HepG2 (cell line): Measurements from ENCODE around the gene BAZ1B. TPM values are rescaled to one million over a fixed set of nuclear protein-coding genes. Genes with fewer than 3 reads are reported as not detected.
A peak's percentile ranks its signal among the peaks of the same experiment; 100 is the strongest.

ENCODE experiments used
- ARID4A ChIP-seq: sonication (generic); formaldehyde crosslinking; IDR thresholded peaks from 2 replicates; pipeline ENCODE4 v1.5.0; 2020; ENCODE audit warnings: mild to moderate bottlenecking, missing genetic modification reagents, borderline replicate concordance
- BRCA1 ChIP-seq: sonication (generic); formaldehyde crosslinking; IDR thresholded peaks from 2 replicates; pipeline ENCODE4 v1.4.0; 2020; ENCODE audit warnings: missing genetic modification reagents
- ELF1 ChIP-seq: sonication (generic); formaldehyde crosslinking; IDR thresholded peaks from 2 replicates; pipeline ENCODE4 v1.4.0; 2020; ENCODE audit warnings: missing genetic modification reagents
- GABPA ChIP-seq, 2 experiments: IDR thresholded peaks; 2 replicates each; pipeline ENCODE4 v1.6.1; 2011 to 2016; ENCODE audit warnings: low read depth in 2 of 2, low read length in 1 of 2, missing biosample characterization in 1 of 2, missing genetic modification characterization in 1 of 2
- HIC2 ChIP-seq: sonication (generic); formaldehyde crosslinking; IDR thresholded peaks from 2 replicates; pipeline ENCODE4 v1.9.0; 2022; ENCODE audit warnings: low read depth, missing genetic modification reagents
- KAT7 ChIP-seq: IDR thresholded peaks from 2 replicates; pipeline ENCODE4 v1.6.1; 2018; ENCODE audit warnings: borderline replicate concordance, missing compliant biosample characterization
- KLF16 ChIP-seq, 2 experiments: sonication (generic) in 1 of 2; formaldehyde crosslinking in 1 of 2; IDR thresholded peaks; 2 replicates each; pipeline versions ENCODE4 v1.6.1 to v1.8.0; 2016 to 2023; ENCODE audit warnings: missing genetic modification reagents in 2 of 2, missing compliant biosample characterization in 1 of 2
- NR2F1 ChIP-seq, 2 experiments: fragments of 450-650 bp in 1 of 2; formaldehyde crosslinking in 1 of 2; IDR thresholded peaks; 2 replicates each; pipeline versions ENCODE4 v1.5.0 to v1.6.1; 2016 to 2020; ENCODE audit warnings: mild to moderate bottlenecking in 1 of 2, missing compliant biosample characterization in 1 of 2, missing genetic modification reagents in 1 of 2, moderate library complexity in 1 of 2
- PATZ1 ChIP-seq: sonication (generic); formaldehyde crosslinking; IDR thresholded peaks from 2 replicates; pipeline ENCODE4 v1.4.0; 2020; ENCODE audit warnings: missing genetic modification reagents
- RARA ChIP-seq: IDR thresholded peaks from 2 replicates; pipeline ENCODE4 v1.6.1; 2016; ENCODE audit warnings: missing genetic modification reagents, missing compliant biosample characterization
- SIN3B ChIP-seq: fragments of 150-350 bp; IDR thresholded peaks from 2 replicates; pipeline ENCODE4 v1.6.1; 2014; ENCODE audit warnings: low read length
- SOX5 ChIP-seq: IDR thresholded peaks from 2 replicates; pipeline ENCODE4 v1.6.1; 2016; ENCODE audit warnings: borderline replicate concordance
- SP1 ChIP-seq, 2 experiments: fragments of 450-650 bp in 1 of 2; sonication (generic) in 1 of 2; formaldehyde crosslinking in 1 of 2; IDR thresholded peaks; 2 replicates each; pipeline versions ENCODE4 v1.4.0 to v1.6.1; 2016 to 2020; ENCODE audit warnings: missing genetic modification reagents in 1 of 2
- TFDP1 ChIP-seq: IDR thresholded peaks from 2 replicates; pipeline ENCODE4 v1.6.1; 2016; ENCODE audit warnings: missing compliant biosample characterization, missing genetic modification reagents, borderline replicate concordance
- ZBTB2 ChIP-seq: sonication (generic); formaldehyde crosslinking; IDR thresholded peaks from 2 replicates; pipeline ENCODE4 v1.8.0; 2022; ENCODE audit warnings: low read depth, missing genetic modification reagents
- ZNF607 ChIP-seq: sonication (generic); formaldehyde crosslinking; IDR thresholded peaks from 2 replicates; pipeline ENCODE4 v1.5.1; 2020; ENCODE audit warnings: missing genetic modification reagents, mild to moderate bottlenecking, borderline replicate concordance
- ZNF639 ChIP-seq: conservative IDR thresholded peaks from 2 replicates; pipeline ENCODE4 v1.6.1; 2018; ENCODE audit warnings: missing genetic modification reagents
- polyA plus RNA-seq, 8 experiments: library from polyadenylated mRNA; depleted of rRNA in 3 of 8; stranded (reverse) in 7 of 8; unstranded in 1 of 8; fragments of >200 nt; fragmentation: Illumina TruSeq in 4 of 8; extraction: Trizol in 4 of 8; gene quantifications; 2 replicates each; pipeline versions ENCODE4 v1.2.1 to v1.2.3, GENCODE V29; 2011 to 2016; ENCODE audit warnings: low read depth in 4 of 8, missing spikeins in 1 of 8, mixed read lengths in 1 of 8; ENCODE audit not compliant: insufficient read depth in 1 of 8
- total RNA-seq, 5 experiments: library from RNA; depleted of rRNA; stranded (reverse); fragments of >200 nt; fragmentation: Illumina TruSeq; extraction: Trizol; gene quantifications; 2 replicates each; pipeline ENCODE4 v1.2.3, GENCODE V29; 2016; ENCODE audit warnings: low read depth in 1 of 5

Gene BAZ1B
- total and polyA plus RNA-seq, 2 of the 13 experiments (the other 11 are each of a cell fraction or from before 2014, with no cell fraction given): 18.6 to 69.4 TPM

- TF ChIP-seq ARID4A (peak; percentile 59; the same call in 1 of the 2 replicates), TFDP1 (CRISPR knock-in tag) (peak; percentile 67; the same call in 1 of the 2 replicates), ELF1 (CRISPR knock-in tag) (peak; percentile 55; the same call in 1 of the 2 replicates), ZBTB2 (CRISPR knock-in tag) (0 out of 2 replicates have a peak, but pooled peaks have one; percentile 77), RARA (peak; percentile 16; the same call in 1 of the 2 replicates), ZNF639 (CRISPR knock-in tag) (0 out of 2 replicates have a peak, but pooled peaks have one; percentile 74), ZNF607 (CRISPR knock-in tag) (0 out of 2 replicates have a peak, but pooled peaks have one; percentile 9), PATZ1 (CRISPR knock-in tag) (peak; percentile 61), HIC2 (CRISPR knock-in tag) (peak; percentile 47; the same call in 1 of the 2 replicates), GABPA (IDR thresholded peaks at IDR 0.05; ENCODE audit: low read depth, low read length) (peak; percentile 70), GABPA (CRISPR knock-in tag; IDR thresholded peaks at IDR 0.05; ENCODE audit: low read depth) (peak; percentile 51), SOX5 (CRISPR knock-in tag) (no peak; the same call in 1 of the 2 replicates), NR2F1 (CRISPR knock-in tag; IDR thresholded peaks at IDR 0.05) (peak; percentile 5 to 53; a peak in 1 of 4 replicates), KAT7 (CRISPR knock-in tag) (no peak), SP1 (IDR thresholded peaks at IDR 0.05) (no peak), SP1 (CRISPR knock-in tag; IDR thresholded peaks at IDR 0.05) (peak; percentile 65), SIN3B (no peak), KLF16 (CRISPR knock-in tag; IDR thresholded peaks at IDR 0.05) (peak in 1 of 2 experiments; percentile 43; a peak in 1 of 4 replicates), BRCA1 (CRISPR knock-in tag) (0 out of 2 replicates have a peak, but pooled peaks have one; percentile 12)
Observed at GRCh38 chr7:73557108-73557396, 35.0 kb upstream of the BAZ1B start (continued).
